PC-9 (cell line): Measurements from ENCODE around the gene FGF14. TPM values are rescaled to one million over a fixed set of nuclear protein-coding genes. Genes with fewer than 3 reads are reported as not detected.

Experiments used
- BruUV-seq: library from RNA; stranded (reverse); fragments of 400-500 nt; replicated peaks from 2 replicates; lab custom pipeline; 2021; lab: Mats Ljungman, UMichigan
- CTCF ChIA-PET: fragments of 300-600 bp; sonication (Branson Sonifier 250); formaldehyde crosslinking; loops from one replicate; lab custom pipeline; 2022; ENCODE audit warnings: antibody characterized with exemption; lab: Charles Lee
- POLR2A ChIA-PET: fragments of 300-600 bp; sonication (Branson Sonifier 250); formaldehyde crosslinking; loops from one replicate; lab custom pipeline; 2022; ENCODE audit warnings: antibody characterized with exemption; ENCODE audit not compliant: unreplicated experiment; lab: Charles Lee
- DNase-seq, 2 experiments: peaks; one replicate each; pipeline versions ENCODE4 v3.0.0 to v3.0.0-alpha.2; 2015 to 2022; ENCODE audit warnings: mixed read lengths in 1 of 2
- H2AFZ ChIP-seq: fragments of 200-600 bp; sonication (generic); 2 replicates; pipeline ENCODE4 v1.8.1; 2017; ENCODE audit warnings: antibody characterized with exemption
- H3F3A ChIP-seq: fragments of 200-600 bp; sonication (generic); 2 replicates; pipeline ENCODE4 v1.8.1; 2017; ENCODE audit warnings: antibody characterized with exemption, mild to moderate bottlenecking, low read depth; ENCODE audit not compliant: insufficient read depth
- H3K27ac ChIP-seq: fragments of 200-600 bp; sonication (generic); 2 replicates; pipeline ENCODE4 v1.6.1; 2016; ENCODE audit warnings: mixed run types
- H3K27me3 ChIP-seq: fragments of 200-600 bp; sonication (generic); 2 replicates; pipeline ENCODE4 v1.6.1; 2016; ENCODE audit warnings: low read depth, mixed run types; ENCODE audit not compliant: insufficient read depth
- H3K36me3 ChIP-seq: fragments of 200-600 bp; sonication (generic); 2 replicates; pipeline ENCODE4 v1.6.1; 2016; ENCODE audit warnings: low read depth, mixed run types
- H3K4me1 ChIP-seq: fragments of 200-600 bp; sonication (generic); replicated peaks from 2 replicates; pipeline ENCODE4 v1.6.1; 2016; ENCODE audit warnings: mixed run types; ENCODE audit not compliant: insufficient read depth
- H3K4me2 ChIP-seq: fragments of 200-600 bp; sonication (generic); 2 replicates; pipeline ENCODE4 v1.6.1; 2017; ENCODE audit warnings: mixed run types
- H3K4me3 ChIP-seq: fragments of 200-600 bp; sonication (generic); 2 replicates; pipeline ENCODE4 v1.6.1; 2016; ENCODE audit warnings: mixed run types
- H3K79me2 ChIP-seq: fragments of 200-600 bp; sonication (generic); 2 replicates; pipeline ENCODE4 v1.6.1; 2017; ENCODE audit warnings: low read depth, mixed run types
- H3K9me2 ChIP-seq: fragments of 200-600 bp; sonication (generic); 2 replicates; pipeline ENCODE4 v1.8.1; 2017; ENCODE audit warnings: mild to moderate bottlenecking; ENCODE audit not compliant: insufficient read depth
- H3K9me3 ChIP-seq: fragments of 200-600 bp; sonication (generic); 2 replicates; pipeline ENCODE4 v1.8.1; 2016; ENCODE audit warnings: low read depth; ENCODE audit not compliant: insufficient read depth
- H4K20me1 ChIP-seq: fragments of 200-600 bp; sonication (generic); 2 replicates; pipeline ENCODE4 v1.8.1; 2017; ENCODE audit not compliant: insufficient read depth
- CTCF ChIP-seq: fragments of 200-600 bp; sonication (generic); conservative IDR thresholded peaks from 2 replicates; pipeline ENCODE4 v1.6.1; 2017; ENCODE audit warnings: mixed run types, antibody characterized with exemption, mild to moderate bottlenecking, moderate library complexity
- EZH2 ChIP-seq: fragments of 200-600 bp; sonication (generic); IDR thresholded peaks from 2 replicates; pipeline ENCODE4 v1.8.0; 2017; ENCODE audit warnings: antibody characterized with exemption, low read depth
- intact Hi-C: fragments of 100-400 bp; cut with micrococcal nuclease; formaldehyde crosslinking; loops from one replicate; pipeline ENCODE4 v1.10.0; 2022; ENCODE audit not compliant: unreplicated experiment
- total RNA-seq: library from RNA; stranded (reverse); gene quantifications from 2 replicates; pipeline ENCODE4 v1.2.3, GENCODE V29; 2021

Gene FGF14
- total RNA-seq, 1 experiment from 2014 or later, result not detected

- POLR2A ChIA-PET, result no interaction called here
- no peak for DNase-seq
- intact Hi-C loops, result no loop called here
- H3K4me2 ChIP-seq, result no peak overlapping the region
- TF ChIP-seq CTCF, result no peak
- H3F3A ChIP-seq, result no peaks in the 10 kb centered on the region
- H3K9me2 ChIP-seq, result no peaks in the 10 kb centered on the region
- BruUV-seq, result no TSS peak
- H3K4me3 ChIP-seq, result no peak overlapping the region
- H2AFZ ChIP-seq, result no peak overlapping the region
- no peaks in the 10 kb centered on the region for H3K9me3 ChIP-seq
- H3K27me3 ChIP-seq, result no peaks in the 10 kb centered on the region
- CTCF ChIA-PET, result no interaction called here
- H3K79me2 ChIP-seq, result no peaks in the 10 kb centered on the region
- no peaks in the 10 kb centered on the region for H4K20me1 ChIP-seq
- H3K27ac ChIP-seq, result no peak overlapping the region
- no peaks in the 10 kb centered on the region for H3K36me3 ChIP-seq
- H3K4me1 ChIP-seq, result no peaks in the 10 kb centered on the region
These were observed 46.6 kb downstream of the FGF14 start for GRCh38 chr13:102355251-102355650.

GRCh38 chr13:102354011-102354410 lies 47.8 kb downstream of the FGF14 start:
- Histone ChIP-seq H3F3A (no peaks in the 10 kb centered on the region), H3K27me3 (no peaks in the 10 kb centered on the region), H3K4me2 (no peak overlapping the region), H4K20me1 (no peaks in the 10 kb centered on the region), H3K9me3 (no peaks in the 10 kb centered on the region), H3K36me3 (no peaks in the 10 kb centered on the region), H3K4me3 (no peak overlapping the region), H2AFZ (no peak overlapping the region), H3K79me2 (no peaks in the 10 kb centered on the region), H3K27ac (no peak overlapping the region), H3K9me2 (no peaks in the 10 kb centered on the region), H3K4me1 (no peaks in the 10 kb centered on the region)
- CTCF ChIA-PET, result no interaction called here
- intact Hi-C loops, result no loop called here
- BruUV-seq, result no TSS peak
- no peak for TF ChIP-seq CTCF
- TF ChIP-seq EZH2, result no peak
- no peak for DNase-seq
- POLR2A ChIA-PET, result no interaction called here

GRCh38 chr13:102351521-102351920 lies 50.3 kb downstream of the FGF14 start:
- DNase-seq, result no peak
- no peaks in the 10 kb centered on the region for H3K4me1 ChIP-seq
- no peaks in the 10 kb centered on the region for H3K36me3 ChIP-seq
- H3K9me3 ChIP-seq, result no peaks in the 10 kb centered on the region
- no peak overlapping the region for H3K4me3 ChIP-seq
- H3F3A ChIP-seq, result no peaks in the 10 kb centered on the region
- no peak overlapping the region for H3K4me2 ChIP-seq
- TF ChIP-seq CTCF (no peak), EZH2 (no peak)
- BruUV-seq, result no TSS peak
- no peaks in the 10 kb centered on the region for H4K20me1 ChIP-seq
- H3K79me2 ChIP-seq, result no peaks in the 10 kb centered on the region
- ChIA-PET CTCF (no interaction called here), POLR2A (no interaction called here)
- H3K9me2 ChIP-seq, result no peaks in the 10 kb centered on the region
- intact Hi-C loops, result no loop called here
- H3K27me3 ChIP-seq, result 0 out of 2 replicates have a peak, but pooled peaks cover 8% of the 10 kb centered on the region
- no peak overlapping the region; the same call in 1 of the 2 replicates for H2AFZ ChIP-seq
- no peak overlapping the region for H3K27ac ChIP-seq
